ENCODE data around the gene SND1. TPM values are rescaled to one million over a fixed set of nuclear protein-coding genes. Genes with fewer than 3 reads are reported as not detected.

SND1 gene
- total RNA-seq, 6 experiments from 2014 or later: 77.5 to 150 (median 126) TPM

GRCh38 chr7:128053023-128053422 is 401.0 kb downstream of the SND1 start:
- no peak for TF ChIP-seq POLR2A (IDR thresholded peaks at IDR 0.05)
- TF ChIP-seq CTCF (IDR thresholded peaks at IDR 0.05): no peak
- DNase-seq (no peak), ATAC-seq (peak in 2 of 4 donors; percentile 34 to 66)
- Histone ChIP-seq H3K27me3 (no peaks in the 10 kb centered on the region), H3K27ac (no peak overlapping the region), H3K4me3 (no peak overlapping the region), H3K4me1 (no peaks in the 10 kb centered on the region), H3K9me3 (no peaks in the 10 kb centered on the region), H3K36me3 (no peaks in the 10 kb centered on the region)
- intact Hi-C loops (cut with DNase I): no loop called here

- Histone ChIP-seq H3K9me3 (no peaks in the 10 kb centered on the region), H3K4me1 (no peaks in the 10 kb centered on the region), H3K4me3 (no peak overlapping the region), H3K36me3 (no peaks in the 10 kb centered on the region), H3K27ac (no peak overlapping the region), H3K27me3 (no peaks in the 10 kb centered on the region)
- intact Hi-C loops (cut with DNase I): no loop called here
- no peak for TF ChIP-seq POLR2A (IDR thresholded peaks at IDR 0.05)
- no peak for TF ChIP-seq CTCF (IDR thresholded peaks at IDR 0.05)
- ATAC-seq (no peak), DNase-seq (no peak)
- WGBS (ENCODE audit: insufficient coverage, low coverage, low lambda C conversion rate, missing lambda C conversion rate): 94% methylated on average over 3 of the region's 5 CpGs
Measured at GRCh38 chr7:128053991-128054390, 402.0 kb downstream of the SND1 start.

GRCh38 chr7:128054511-128054910 is 402.5 kb downstream of the SND1 start:
- no peak for TF ChIP-seq POLR2A (IDR thresholded peaks at IDR 0.05)
- TF ChIP-seq CTCF (IDR thresholded peaks at IDR 0.05): no peak
- Histone ChIP-seq H3K27me3 (no peaks in the 10 kb centered on the region), H3K4me3 (no peak overlapping the region), H3K9me3 (no peaks in the 10 kb centered on the region), H3K36me3 (no peaks in the 10 kb centered on the region), H3K4me1 (no peaks in the 10 kb centered on the region), H3K27ac (no peak overlapping the region)
- 85% methylated on average over 4 of the region's 4 CpGs for WGBS (ENCODE audit: insufficient coverage, low coverage, low lambda C conversion rate, missing lambda C conversion rate)
- ATAC-seq (no peak), DNase-seq (no peak)
- intact Hi-C loops (cut with DNase I): no loop called here

- peak in 1 of 4 donors; percentile 19 for ATAC-seq
- H3K9me3 ChIP-seq: no peaks in the 10 kb centered on the region
- H3K4me1 ChIP-seq: no peaks in the 10 kb centered on the region
- no peak for DNase-seq
- H3K4me3 ChIP-seq: no peak overlapping the region
- no peak for TF ChIP-seq POLR2A (IDR thresholded peaks at IDR 0.05)
- no peak for TF ChIP-seq CTCF (IDR thresholded peaks at IDR 0.05)
- 67% methylated on average over 3 of the region's 5 CpGs for WGBS (ENCODE audit: insufficient coverage, low coverage, low lambda C conversion rate, missing lambda C conversion rate)
- intact Hi-C loops (cut with DNase I): no loop called here
- no peaks in the 10 kb centered on the region for H3K27me3 ChIP-seq
- no peaks in the 10 kb centered on the region for H3K36me3 ChIP-seq
- H3K27ac ChIP-seq: no peak overlapping the region
Measured at GRCh38 chr7:128055637-128056036, 403.6 kb downstream of the SND1 start.

GRCh38 chr7:128056901-128057300 is 404.9 kb downstream of the SND1 start:
- 81% methylated on average over 8 of the region's 8 CpGs for WGBS (ENCODE audit: insufficient coverage, low coverage, low lambda C conversion rate, missing lambda C conversion rate)
- ATAC-seq: no peak
- Histone ChIP-seq H3K27me3 (no peaks in the 10 kb centered on the region), H3K4me1 (no peaks in the 10 kb centered on the region), H3K27ac (no peak overlapping the region), H3K9me3 (no peaks in the 10 kb centered on the region), H3K36me3 (no peaks in the 10 kb centered on the region), H3K4me3 (no peak overlapping the region)
- intact Hi-C loops (cut with DNase I): no loop called here
- TF ChIP-seq CTCF (IDR thresholded peaks at IDR 0.05) (no peak), POLR2A (IDR thresholded peaks at IDR 0.05) (no peak)
- DNase-seq: no peak

Data from right lobe of liver (tissue), 6 donors.